WTC11 (cell line): ENCODE data around the gene ALK. TPM values are rescaled to one million over a fixed set of nuclear protein-coding genes. Genes with fewer than 3 reads are reported as not detected.

Experiments
- ATAC-seq: fragments of 200-7000 bp; cut with Tn5 transposase; 2 replicates; pipeline ENCODE4 v1.10.0; 2021; ENCODE audit warnings: mild to moderate bottlenecking, moderate library complexity
- CTCF ChIA-PET: fragments of 300-600 bp; sonication (Branson Sonifier 250); formaldehyde crosslinking; loops from one replicate; lab custom pipeline; 2021; ENCODE audit warnings: antibody characterized with exemption; lab: Charles Lee
- POLR2A ChIA-PET: fragments of 350-600 bp; sonication (Branson Sonifier 250); formaldehyde crosslinking; loops from one replicate; lab custom pipeline; 2021; ENCODE audit warnings: antibody characterized with exemption; lab: Charles Lee
- DNase-seq: peaks from one replicate; pipeline ENCODE4 v3.0.0; 2021; ENCODE audit warnings: low spot score
- H3K27ac Mint-ChIP-seq: 2 replicates; pipeline ENCODE4 v1.8.0; 2021; ENCODE audit warnings: mixed read lengths
- H3K27me3 Mint-ChIP-seq: 2 replicates; pipeline ENCODE4 v1.8.0; 2021; ENCODE audit warnings: low read depth, mild to moderate bottlenecking, moderate library complexity, mixed read lengths
- H3K36me3 Mint-ChIP-seq: 2 replicates; pipeline ENCODE4 v1.8.0; 2021; ENCODE audit warnings: mixed read lengths
- H3K4me1 Mint-ChIP-seq: 2 replicates; pipeline ENCODE4 v1.8.0; 2022; ENCODE audit warnings: mixed read lengths
- H3K4me3 Mint-ChIP-seq: 2 replicates; pipeline ENCODE4 v1.8.0; 2021; ENCODE audit warnings: mild to moderate bottlenecking, moderate library complexity, mixed read lengths
- H3K9me3 Mint-ChIP-seq: 2 replicates; pipeline ENCODE4 v1.8.0; 2021; ENCODE audit warnings: mixed read lengths
- ATF2 ChIP-seq: sonication (generic); formaldehyde crosslinking; IDR thresholded peaks from 2 replicates; pipeline ENCODE4 v1.8.1; 2022; ENCODE audit warnings: low read depth, missing genetic modification reagents, borderline replicate concordance
- CREB1 ChIP-seq: sonication (generic); formaldehyde crosslinking; IDR thresholded peaks from 2 replicates; pipeline ENCODE4 v1.8.0; 2023; ENCODE audit warnings: mild to moderate bottlenecking, missing genetic modification reagents
- CREM ChIP-seq: sonication (generic); formaldehyde crosslinking; IDR thresholded peaks from 2 replicates; pipeline ENCODE4 v1.8.1; 2022; ENCODE audit warnings: mild to moderate bottlenecking, missing genetic modification reagents, moderate library complexity
- E2F4 ChIP-seq: sonication (generic); formaldehyde crosslinking; IDR thresholded peaks from 2 replicates; pipeline ENCODE4 v1.8.1; 2022; ENCODE audit warnings: low read depth, mild to moderate bottlenecking, moderate library complexity, missing genetic modification reagents, borderline replicate concordance
- KAT7 ChIP-seq: sonication (generic); formaldehyde crosslinking; IDR thresholded peaks from 2 replicates; pipeline ENCODE4 v1.8.1; 2023; ENCODE audit warnings: missing genetic modification reagents, mild to moderate bottlenecking, borderline replicate concordance
- NR3C1 ChIP-seq: sonication (generic); formaldehyde crosslinking; conservative IDR thresholded peaks from 2 replicates; pipeline ENCODE4 v1.8.1; 2023; ENCODE audit warnings: low read depth, mild to moderate bottlenecking, missing genetic modification reagents
- PRDM15 ChIP-seq: sonication (generic); formaldehyde crosslinking; IDR thresholded peaks from 2 replicates; pipeline ENCODE4 v1.8.0; 2022; ENCODE audit warnings: missing genetic modification reagents
- TEAD1 ChIP-seq: sonication (generic); formaldehyde crosslinking; IDR thresholded peaks from 2 replicates; pipeline ENCODE4 v1.8.0; 2022; ENCODE audit warnings: mild to moderate bottlenecking, missing genetic modification reagents
- TEAD4 ChIP-seq: sonication (generic); formaldehyde crosslinking; IDR thresholded peaks from 2 replicates; pipeline ENCODE4 v1.8.0; 2022; ENCODE audit warnings: mild to moderate bottlenecking, missing genetic modification reagents
- ZBTB21 ChIP-seq: sonication (generic); formaldehyde crosslinking; IDR thresholded peaks from 2 replicates; pipeline ENCODE4 v1.8.1; 2023; ENCODE audit warnings: mild to moderate bottlenecking, missing genetic modification reagents, borderline replicate concordance
- ZNF121 ChIP-seq: sonication (generic); formaldehyde crosslinking; IDR thresholded peaks from 2 replicates; pipeline ENCODE4 v1.8.0; 2023; ENCODE audit warnings: missing genetic modification reagents
- ZNF232 ChIP-seq: sonication (generic); formaldehyde crosslinking; IDR thresholded peaks from 2 replicates; pipeline ENCODE4 v1.8.0; 2022; ENCODE audit warnings: mild to moderate bottlenecking, missing genetic modification reagents
- ZNF263 ChIP-seq: sonication (generic); formaldehyde crosslinking; IDR thresholded peaks from 2 replicates; pipeline ENCODE4 v1.8.1; 2022; ENCODE audit warnings: low read depth, mild to moderate bottlenecking, moderate library complexity, missing genetic modification reagents
- ZNF317 ChIP-seq: sonication (generic); formaldehyde crosslinking; IDR thresholded peaks from 2 replicates; pipeline ENCODE4 v1.8.1; 2023; ENCODE audit warnings: low read depth, mild to moderate bottlenecking, moderate library complexity, missing genetic modification reagents, borderline replicate concordance
- ZNF396 ChIP-seq: fragments of 250-450 bp; sonication (Bioruptor Pico); IDR thresholded peaks from 2 replicates; pipeline ENCODE4 v1.8.0; 2021; ENCODE audit warnings: mild to moderate bottlenecking, moderate library complexity, borderline replicate concordance
- ZNF423 ChIP-seq: fragments of 250-450 bp; sonication (Bioruptor Pico); IDR thresholded peaks from 2 replicates; pipeline ENCODE4 v2.1.2; 2022; ENCODE audit warnings: mild to moderate bottlenecking, moderate library complexity
- ZNF425 ChIP-seq: fragments of 250-450 bp; sonication (Bioruptor Pico); conservative IDR thresholded peaks from 2 replicates; pipeline ENCODE4 v1.9.0; 2021; ENCODE audit warnings: mild to moderate bottlenecking
- ZNF671 ChIP-seq: fragments of 250-450 bp; sonication (Bioruptor Pico); IDR thresholded peaks from 2 replicates; pipeline ENCODE4 v1.8.0; 2021; ENCODE audit warnings: mild to moderate bottlenecking
- total RNA-seq: library from RNA; stranded (reverse); gene quantifications from 3 replicates; pipeline ENCODE4 v1.2.3, GENCODE V29; 2021

Gene ALK
- total RNA-seq, 1 experiment from 2014 or later: not detected

GRCh38 chr2:29559578-29559977 is 361.8 kb downstream of the ALK start (continued):
- TF ChIP-seq PRDM15 (CRISPR knock-in tag) (no peak), E2F4 (CRISPR knock-in tag) (no peak), TEAD4 (CRISPR knock-in tag) (no peak), ZNF425 (CRISPR knock-in tag) (no peak), ZNF263 (CRISPR knock-in tag) (no peak), KAT7 (CRISPR knock-in tag) (no peak), ZNF317 (CRISPR knock-in tag) (no peak), ZNF121 (CRISPR knock-in tag) (no peak), TEAD1 (CRISPR knock-in tag) (no peak)

- ATAC-seq: no peak
- H3K27me3 Mint-ChIP-seq: peaks cover 2% of the 10 kb centered on the region; the same call in 1 of the 2 replicates
- ChIA-PET CTCF (no interaction called here), POLR2A (no interaction called here)
- TF ChIP-seq ZNF423: no peak
- TF ChIP-seq CREB1 (CRISPR knock-in tag): no peak
- TF ChIP-seq ZNF671 (CRISPR knock-in tag): no peak
- H3K4me1 Mint-ChIP-seq: peaks cover 25% of the 10 kb centered on the region
- H3K36me3 Mint-ChIP-seq: no peaks in the 10 kb centered on the region
- no peak overlapping the region for H3K27ac Mint-ChIP-seq
- H3K4me3 Mint-ChIP-seq: no peak overlapping the region
- no peak for DNase-seq
- no peaks in the 10 kb centered on the region; the same call in 1 of the 2 replicates for H3K9me3 Mint-ChIP-seq
Observed at GRCh38 chr2:29558097-29558496, 363.3 kb downstream of the ALK start.

GRCh38 chr2:29557268-29557667 is 364.1 kb downstream of the ALK start:
- Mint-ChIP-seq H3K4me3 (no peak overlapping the region), H3K9me3 (peaks cover 5% of the 10 kb centered on the region; the same call in 1 of the 2 replicates), H3K27me3 (peaks cover 2% of the 10 kb centered on the region; the same call in 1 of the 2 replicates), H3K36me3 (no peaks in the 10 kb centered on the region), H3K27ac (no peak overlapping the region), H3K4me1 (peaks cover 30% of the 10 kb centered on the region)
- ATAC-seq (no peak), DNase-seq (no peak)
- CTCF ChIA-PET: interaction anchor here (0.5 kb wide), 1 partner anchor 1020 kb away, joined by 5 read pairs; no protein-coding TSS in a partner anchor
- POLR2A ChIA-PET: no interaction called here
- TF ChIP-seq ZNF425 (CRISPR knock-in tag): no peak
- no peak for TF ChIP-seq PRDM15 (CRISPR knock-in tag)
- TF ChIP-seq CREM (CRISPR knock-in tag): no peak
- TF ChIP-seq ATF2: no peak
- no peak for TF ChIP-seq ZNF396
- no peak for TF ChIP-seq ZNF317 (CRISPR knock-in tag)
- TF ChIP-seq NR3C1 (CRISPR knock-in tag): no peak
- TF ChIP-seq ZNF232 (CRISPR knock-in tag): no peak
- no peak for TF ChIP-seq ZBTB21
